Glomerular visceral epithelial cell (primary cell): ENCODE measurements around the gene NR4A1.

ENCODE experiments used
- DNase-seq: peaks from one replicate; pipeline ENCODE4 v3.0.0-alpha.2; 2016; ENCODE audit errors: extremely low spot score

NR4A1 gene

GRCh38 chr12:52079576-52080402, 28.5 kb downstream of the NR4A1 start, which contains the start of gene SMIM41:
TSS of gene SMIM41 (plus strand) at chr12:52079704. CDS start at chr12:52079780, 76 bp downstream.
- DNase-seq = no peak

GRCh38 chr12:52080403-52081251, 29.4 kb downstream of the NR4A1 start:
- DNase-seq = no peak

- DNase-seq = no peak
These were observed 30.1 kb downstream of the NR4A1 start for GRCh38 chr12:52081263-52081733.

- DNase-seq = peak; percentile 21
These were observed 30.9 kb downstream of the NR4A1 start for GRCh38 chr12:52082026-52082668.

GRCh38 chr12:52082669-52082987, 31.4 kb downstream of the NR4A1 start:
- no peak for DNase-seq

GRCh38 chr12:52082988-52083637, 31.9 kb downstream of the NR4A1 start:
- peak; percentile 58 for DNase-seq

GRCh38 chr12:52083638-52083996, 32.4 kb downstream of the NR4A1 start:
- no peak for DNase-seq

GRCh38 chr12:52084491-52085231, 33.4 kb downstream of the NR4A1 start:
- DNase-seq = no peak

- no peak for DNase-seq
These were observed 34.5 kb downstream of the NR4A1 start for GRCh38 chr12:52085682-52086180.

- DNase-seq = no peak
These were observed 35.1 kb downstream of the NR4A1 start for GRCh38 chr12:52086366-52086765.

- no peak for DNase-seq
These were observed 35.9 kb downstream of the NR4A1 start for GRCh38 chr12:52086944-52087835.

- DNase-seq = no peak
These were observed 36.9 kb downstream of the NR4A1 start for GRCh38 chr12:52087961-52088820.

GRCh38 chr12:52089491-52089890, 38.2 kb downstream of the NR4A1 start:
- no peak for DNase-seq

- no peak for DNase-seq
These were observed 39.0 kb downstream of the NR4A1 start for GRCh38 chr12:52090291-52090690.

- DNase-seq = no peak
These were observed 39.8 kb downstream of the NR4A1 start for GRCh38 chr12:52091061-52091460.

GRCh38 chr12:52091869-52092268, 40.6 kb downstream of the NR4A1 start:
- no peak for DNase-seq

GRCh38 chr12:52093346-52093745, 42.1 kb downstream of the NR4A1 start:
- DNase-seq = no peak

- DNase-seq = no peak
These were observed 45.2 kb downstream of the NR4A1 start for GRCh38 chr12:52096332-52097044.
